Hematopoietic multipotent progenitor cell treated with erythropoietin and hydrocortisone succinate and interleukin-3 and kit ligand, for 8 days (in vitro differentiated cells): ENCODE data around the gene CEP78.
A peak's percentile ranks its signal among the peaks of the same experiment; 100 is the strongest.
"Not testable (repeated sequence)": the region's sequence is repeated elsewhere in the genome, so short reads cannot be mapped to it uniquely, and the experiment has no call there.

Source experiments
- DNase-seq: peaks from one replicate; pipeline ENCODE4 v3.0.0-alpha.2; 2015

The CEP78 gene

GRCh38 chr9:78235256-78235761 is 566 bp upstream of the CEP78 start:
- DNase-seq: no peak

GRCh38 chr9:78236551-78236910 is 656 bp downstream of the CEP78 start:
- DNase-seq: no peak

GRCh38 chr9:78238046-78239038 is 2.5 kb downstream of the CEP78 start:
- DNase-seq: peak; percentile 40

- no peak for DNase-seq
These were observed 3.6 kb downstream of the CEP78 start for GRCh38 chr9:78239506-78239905.

GRCh38 chr9:78242041-78242440 is 6.2 kb downstream of the CEP78 start:
- no peak for DNase-seq

GRCh38 chr9:78243130-78243529 is 7.3 kb downstream of the CEP78 start:
- no peak for DNase-seq

GRCh38 chr9:78245401-78245800 is 9.5 kb downstream of the CEP78 start:
- DNase-seq: no peak

GRCh38 chr9:78248635-78249034 is 12.8 kb downstream of the CEP78 start:
- DNase-seq: no peak

GRCh38 chr9:78249542-78249941 is 13.7 kb downstream of the CEP78 start:
- DNase-seq: peak; percentile 51

GRCh38 chr9:78252616-78253015 is 16.7 kb downstream of the CEP78 start:
- no peak for DNase-seq

GRCh38 chr9:78253285-78253684 is 17.4 kb downstream of the CEP78 start:
- no peak for DNase-seq

GRCh38 chr9:78261403-78262001 is 25.6 kb downstream of the CEP78 start:
- peak; percentile 52 for DNase-seq

- DNase-seq: no peak
These were observed 26.8 kb downstream of the CEP78 start for GRCh38 chr9:78262655-78263054.

- no peak for DNase-seq
These were observed 32.0 kb downstream of the CEP78 start for GRCh38 chr9:78267889-78268288.

GRCh38 chr9:78269784-78270183 is 33.9 kb downstream of the CEP78 start:
- no peak for DNase-seq

GRCh38 chr9:78272307-78272706 is 36.4 kb downstream of the CEP78 start:
- DNase-seq: no peak

- no peak for DNase-seq
These were observed 37.9 kb downstream of the CEP78 start for GRCh38 chr9:78273761-78274160.

- no peak for DNase-seq
These were observed 42.4 kb downstream of the CEP78 start for GRCh38 chr9:78278177-78278777.

- no peak for DNase-seq
These were observed 42.9 kb downstream of the CEP78 start for GRCh38 chr9:78278801-78279200.

GRCh38 chr9:78280982-78281668 is 45.2 kb downstream of the CEP78 start:
- no peak for DNase-seq

- not testable (repeated sequence) for DNase-seq
These were observed 48.3 kb downstream of the CEP78 start for GRCh38 chr9:78284181-78284580.

- no peak for DNase-seq
These were observed 50.2 kb downstream of the CEP78 start for GRCh38 chr9:78286125-78286524.

- no peak for DNase-seq
These were observed 51.1 kb downstream of the CEP78 start for GRCh38 chr9:78286946-78287388.
